ENCODE data around the gene WDR36. TPM values are rescaled to one million over a fixed set of nuclear protein-coding genes. Genes with fewer than 3 reads are reported as not detected.

Gene WDR36
- total and polyA plus RNA-seq, 7 donors, result 2.4 to 22.8 (median 14.4) TPM

- Histone ChIP-seq H3K4me1 (no peaks in the 10 kb centered on the region), H3K36me3 (no peaks in the 10 kb centered on the region), H3K4me3 (no peak overlapping the region), H3K9me3 (no peaks in the 10 kb centered on the region), H3K27ac (no peak overlapping the region), H3K27me3 (no peaks in the 10 kb centered on the region)
- WGBS, 2 donors, result 61 to 91% methylated on average over 2 of the region's 2 CpGs
- intact Hi-C loops (cut with DNase I), result no loop called here
- no peak for DNase-seq
- TF ChIP-seq, protein P1, sequence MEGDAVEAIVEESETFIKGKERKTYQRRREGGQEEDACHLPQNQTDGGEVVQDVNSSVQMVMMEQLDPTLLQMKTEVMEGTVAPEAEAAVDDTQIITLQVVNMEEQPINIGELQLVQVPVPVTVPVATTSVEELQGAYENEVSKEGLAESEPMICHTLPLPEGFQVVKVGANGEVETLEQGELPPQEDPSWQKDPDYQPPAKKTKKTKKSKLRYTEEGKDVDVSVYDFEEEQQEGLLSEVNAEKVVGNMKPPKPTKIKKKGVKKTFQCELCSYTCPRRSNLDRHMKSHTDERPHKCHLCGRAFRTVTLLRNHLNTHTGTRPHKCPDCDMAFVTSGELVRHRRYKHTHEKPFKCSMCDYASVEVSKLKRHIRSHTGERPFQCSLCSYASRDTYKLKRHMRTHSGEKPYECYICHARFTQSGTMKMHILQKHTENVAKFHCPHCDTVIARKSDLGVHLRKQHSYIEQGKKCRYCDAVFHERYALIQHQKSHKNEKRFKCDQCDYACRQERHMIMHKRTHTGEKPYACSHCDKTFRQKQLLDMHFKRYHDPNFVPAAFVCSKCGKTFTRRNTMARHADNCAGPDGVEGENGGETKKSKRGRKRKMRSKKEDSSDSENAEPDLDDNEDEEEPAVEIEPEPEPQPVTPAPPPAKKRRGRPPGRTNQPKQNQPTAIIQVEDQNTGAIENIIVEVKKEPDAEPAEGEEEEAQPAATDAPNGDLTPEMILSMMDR (IDR thresholded peaks at IDR 0.05), result no peak
- TF ChIP-seq POLR2A (IDR thresholded peaks at IDR 0.05) (no peak), EP300 (IDR thresholded peaks at IDR 0.05) (no peak), POLR2AphosphoS5 (IDR thresholded peaks at IDR 0.05) (no peak)
These were observed 77.1 kb downstream of the WDR36 start for GRCh38 chr5:111169269-111169668.

DNA sequence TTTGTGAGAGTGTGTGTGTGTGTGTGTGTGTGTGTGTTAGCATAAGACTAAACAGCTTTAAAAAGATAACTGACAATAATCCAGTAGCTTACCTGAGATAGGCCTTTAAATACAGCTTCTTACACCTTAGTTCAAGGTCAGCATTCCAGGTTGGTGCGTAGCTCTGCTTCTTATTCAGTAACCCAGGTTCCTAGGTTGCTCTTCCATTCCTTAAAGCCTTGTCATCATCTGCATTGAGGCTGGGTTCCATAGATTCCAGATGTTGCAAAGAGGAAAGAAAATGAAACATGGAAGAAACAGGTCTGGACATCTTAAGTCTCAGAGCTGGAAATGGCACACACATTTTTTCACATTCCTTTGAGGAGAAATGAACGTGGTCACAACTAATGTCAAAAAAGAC lies 78.1 kb downstream of the WDR36 start:
- H3K36me3 ChIP-seq, result no peaks in the 10 kb centered on the region
- TF ChIP-seq, protein P1 (IDR thresholded peaks at IDR 0.05), result no peak
- TF ChIP-seq POLR2AphosphoS5 (IDR thresholded peaks at IDR 0.05), result no peak
- no peak for TF ChIP-seq EP300 (IDR thresholded peaks at IDR 0.05)
- H3K9me3 ChIP-seq, result no peaks in the 10 kb centered on the region
- no peak for DNase-seq
- H3K4me1 ChIP-seq, result no peaks in the 10 kb centered on the region
- WGBS, 2 donors, result 59 to 80% methylated on average over 2 of the region's 2 CpGs
- H3K27me3 ChIP-seq, result no peaks in the 10 kb centered on the region
- no peak overlapping the region for H3K27ac ChIP-seq
- H3K4me3 ChIP-seq, result no peak overlapping the region
- intact Hi-C loops (cut with DNase I), result no loop called here

DNA sequence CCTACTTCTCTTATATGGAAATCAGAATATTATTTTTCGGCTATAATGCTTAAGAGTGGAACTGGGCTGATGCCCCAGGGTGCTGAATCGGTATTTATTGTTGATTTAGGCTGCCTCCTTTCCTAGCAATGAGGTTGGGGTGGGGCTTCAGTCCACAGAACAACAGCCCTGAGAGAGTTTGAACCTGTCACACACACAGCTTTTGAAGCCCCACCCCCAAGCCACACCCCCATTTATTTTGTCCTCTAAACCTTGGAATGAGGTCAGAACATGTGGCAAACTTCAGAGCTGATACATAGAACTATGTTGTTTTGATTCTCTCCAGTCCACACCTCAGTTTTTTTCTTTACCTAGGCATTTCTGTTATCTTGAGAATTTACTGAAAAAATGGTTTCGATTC lies 80.4 kb downstream of the WDR36 start:
- Histone ChIP-seq H3K27ac (no peak overlapping the region), H3K9me3 (no peaks in the 10 kb centered on the region), H3K27me3 (no peaks in the 10 kb centered on the region), H3K36me3 (no peaks in the 10 kb centered on the region), H3K4me3 (no peak overlapping the region), H3K4me1 (no peaks in the 10 kb centered on the region)
- DNase-seq, result no peak
- intact Hi-C loops (cut with DNase I), result no loop called here
- WGBS, 2 donors, result 50 to 81% methylated on average over 3 of the region's 3 CpGs
- no peak for TF ChIP-seq POLR2AphosphoS5 (IDR thresholded peaks at IDR 0.05)
- TF ChIP-seq EP300 (IDR thresholded peaks at IDR 0.05), result no peak
- TF ChIP-seq, protein P1 (IDR thresholded peaks at IDR 0.05), result no peak
- no peak for TF ChIP-seq POLR2A (IDR thresholded peaks at IDR 0.05)

DNA sequence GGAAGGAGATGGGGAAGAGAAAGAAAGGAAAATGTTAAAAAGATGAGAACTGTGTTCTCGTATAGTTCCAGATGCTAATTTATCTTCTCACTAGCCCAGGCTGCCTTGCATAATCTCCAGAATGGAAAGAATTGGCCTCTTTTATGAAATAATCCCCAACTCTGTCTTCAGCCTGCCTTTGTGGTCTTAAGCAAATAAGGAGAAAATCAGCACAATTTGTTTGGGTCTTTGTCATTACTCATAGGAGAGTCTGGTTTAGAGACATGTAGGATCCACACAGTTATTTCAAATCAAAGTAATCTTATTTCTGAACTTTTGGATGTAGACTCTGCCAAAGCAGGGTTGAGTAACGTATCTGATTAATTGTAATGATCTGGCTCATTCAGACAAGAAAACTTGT lies 81.3 kb downstream of the WDR36 start:
- no peaks in the 10 kb centered on the region for H3K4me1 ChIP-seq
- TF ChIP-seq, protein P1 (IDR thresholded peaks at IDR 0.05), result no peak
- TF ChIP-seq POLR2A (IDR thresholded peaks at IDR 0.05), result no peak
- no peak for TF ChIP-seq POLR2AphosphoS5 (IDR thresholded peaks at IDR 0.05)
- TF ChIP-seq EP300 (IDR thresholded peaks at IDR 0.05), result no peak
- H3K4me3 ChIP-seq, result no peak overlapping the region
- WGBS, 2 donors, result 75 to 81% methylated on average over 2 of the region's 2 CpGs
- no peak for DNase-seq
- intact Hi-C loops (cut with DNase I), result no loop called here
- no peaks in the 10 kb centered on the region for H3K27me3 ChIP-seq
- H3K9me3 ChIP-seq, result no peaks in the 10 kb centered on the region
- H3K27ac ChIP-seq, result no peak overlapping the region
- H3K36me3 ChIP-seq, result no peaks in the 10 kb centered on the region

Other genes starting within 250 kb of the WDR36 start
- gene TSLP, start 20.6 kb upstream of the WDR36 start, total RNA-seq, result 1 to 10 TPM in 2 of 4 donors, under 1 TPM in 1, not detected in 1; 0.36 to 1.2 (median 1.2) TPM
- 1 to 10 TPM in 1 of 3 donors, under 1 TPM in 2; 0.41 to 1.2 (median 0.46) TPM for gene TSLP, start 20.6 kb upstream of the WDR36 start, polyA plus RNA-seq
- gene CAMK4, start 132.0 kb downstream of the WDR36 start, total RNA-seq, result 1 to 10 TPM; 1.2 to 3.6 (median 2.7) TPM
- gene CAMK4, start 132.0 kb downstream of the WDR36 start, polyA plus RNA-seq, result 1 to 10 TPM in 1 of 3 donors, under 1 TPM in 2; 0.23 to 4.0 (median 0.60) TPM

Data from sigmoid colon (tissue), 7 donors.